Endothelial cell of umbilical vein (primary cell): ENCODE results near the gene PCMTD2. TPM values are rescaled to one million over a fixed set of nuclear protein-coding genes. Genes with fewer than 3 reads are reported as not detected.

ENCODE experiments used
- BruUV-seq: library from RNA; stranded (reverse); fragments of 400-500 nt; replicated peaks from 2 replicates; lab custom pipeline; 2021; lab: Mats Ljungman, UMichigan
- CTCF ChIA-PET: fragments of 300-600, 350-600 bp; sonication (Branson Sonifier 250); formaldehyde crosslinking; loops from one replicate; lab custom pipeline; 2021; ENCODE audit warnings: antibody characterized with exemption, inconsistent platforms; lab: Charles Lee
- POLR2A ChIA-PET: fragments of 300-600, 350-600 bp; sonication (Branson Sonifier 250); formaldehyde crosslinking; loops from one replicate; lab custom pipeline; 2021; ENCODE audit warnings: antibody characterized with exemption, inconsistent platforms; lab: Charles Lee
- DNase-seq: peaks from one replicate; pipeline ENCODE4 v3.0.0-alpha.2; 2011; ENCODE audit warnings: low read depth, low spot score
- FAIRE-seq: peaks from 2 replicates; lab custom pipeline; 2011; peaks lifted over from hg19 to GRCh38; lab: Jason Lieb, UNC
- H2AFZ ChIP-seq: 2 replicates; pipeline ENCODE4 v1.6.0; 2012; ENCODE audit warnings: low read depth, low read length, control low read depth, inconsistent platforms
- H3K27ac ChIP-seq: 2 replicates; pipeline ENCODE4 v1.5.1; 2011; ENCODE audit warnings: low read depth, mild to moderate bottlenecking, control low read depth, low read length, moderate library complexity; ENCODE audit not compliant: insufficient read depth
- H3K27me3 ChIP-seq, 2 experiments: 2 replicates each; pipeline versions ENCODE4 v1.6.0 to v1.6.1; 2011; ENCODE audit warnings: low read length in 2 of 2, mixed read lengths in 1 of 2; ENCODE audit not compliant: control insufficient read depth in 2 of 2, insufficient read depth in 2 of 2
- H3K36me3 ChIP-seq, 2 experiments: 2 replicates in 1 of 2; 3 replicates in 1 of 2; pipeline ENCODE4 v1.5.1; 2011; ENCODE audit warnings: low read length in 2 of 2, mild to moderate bottlenecking in 1 of 2, moderate library complexity in 1 of 2; ENCODE audit not compliant: control insufficient read depth in 2 of 2, insufficient read depth in 2 of 2; ENCODE audit errors: extremely low read depth in 1 of 2
- H3K4me1 ChIP-seq: 3 replicates; pipeline ENCODE4 v1.5.1; 2011; ENCODE audit warnings: mild to moderate bottlenecking, low read length; ENCODE audit not compliant: control insufficient read depth, insufficient read depth; ENCODE audit errors: extremely low read depth
- H3K4me2 ChIP-seq: 2 replicates; pipeline ENCODE4 v1.6.1; 2011; ENCODE audit warnings: low read length, control low read depth, mixed read lengths; ENCODE audit not compliant: insufficient read depth
- H3K4me3 ChIP-seq, 3 experiments: fragments of 200-600 bp in 1 of 3; sonication (generic), shearing (Covaris generic) in 1 of 3; replicated peaks in 1 of 3; 2 replicates each; pipeline ENCODE4 v1.5.1; 2011 to 2016; ENCODE audit warnings: control low read depth in 3 of 3, low read length in 3 of 3, mild to moderate bottlenecking in 2 of 3, inconsistent platforms in 1 of 3, low read depth in 1 of 3, moderate library complexity in 1 of 3; ENCODE audit not compliant: insufficient read depth in 1 of 3
- H3K79me2 ChIP-seq: 2 replicates; pipeline ENCODE4 v1.6.0; 2012; ENCODE audit warnings: low read length, inconsistent platforms; ENCODE audit not compliant: control insufficient read depth, insufficient read depth
- H3K9ac ChIP-seq: replicated peaks from 2 replicates; pipeline ENCODE3; 2011; ENCODE audit warnings: low read length, control low read depth; ENCODE audit not compliant: insufficient read depth; ENCODE audit errors: extremely low read depth
- H3K9me1 ChIP-seq: replicated peaks from 3 replicates; pipeline ENCODE4 v1.6.0; 2011; ENCODE audit warnings: mild to moderate bottlenecking, low read length; ENCODE audit not compliant: control insufficient read depth, insufficient read depth; ENCODE audit errors: extremely low read depth
- H3K9me3 ChIP-seq: replicated peaks from 2 replicates; pipeline ENCODE4 v1.5.1; 2012; ENCODE audit warnings: low read length, inconsistent platforms; ENCODE audit not compliant: control insufficient read depth, insufficient read depth
- H4K20me1 ChIP-seq: replicated peaks from 2 replicates; pipeline ENCODE3; 2011; ENCODE audit warnings: mild to moderate bottlenecking, low read length; ENCODE audit not compliant: control insufficient read depth, insufficient read depth; ENCODE audit errors: extremely low read depth
- CTCF ChIP-seq, 2 donors: IDR thresholded peaks; 1 replicate in 1 of 2; 2 replicates in 1 of 2; pipeline ENCODE4 v1.5.1; 2011; ENCODE audit warnings: low read length in 2 of 2, mild to moderate bottlenecking in 2 of 2, moderate library complexity in 2 of 2, control low read depth in 1 of 2, inconsistent platforms in 1 of 2, low read depth in 1 of 2; ENCODE audit not compliant: insufficient read depth in 1 of 2; ENCODE audit errors: extremely low read depth in 1 of 2
- EZH2 ChIP-seq: IDR thresholded peaks from 2 replicates; pipeline ENCODE4 v1.6.1; 2012; ENCODE audit warnings: borderline replicate concordance, low read depth, mild to moderate bottlenecking, moderate library complexity, low read length, inconsistent platforms; ENCODE audit not compliant: severe bottlenecking
- JUN ChIP-seq: IDR thresholded peaks from 2 replicates; pipeline ENCODE4 v1.6.1; 2011; ENCODE audit warnings: borderline replicate concordance, low read depth; ENCODE audit not compliant: insufficient read length, insufficient read depth
- MYC ChIP-seq: IDR thresholded peaks from one replicate; pipeline ENCODE4 v1.6.1; 2011; ENCODE audit warnings: mild to moderate bottlenecking, low read depth, low read length
- POLR2A ChIP-seq: IDR thresholded peaks from 2 replicates; pipeline ENCODE4 v1.6.1; 2012; ENCODE audit warnings: low read depth, mild to moderate bottlenecking, control low read depth, low read length
- POLR2AphosphoS5 ChIP-seq: IDR thresholded peaks from 2 replicates; pipeline ENCODE4 v1.6.1; 2012; ENCODE audit warnings: low read depth, mild to moderate bottlenecking, control low read depth, low read length, moderate library complexity; ENCODE audit not compliant: insufficient read depth
- dilution Hi-C: fragments of 300-500 bp; cut with MboI; formaldehyde crosslinking; loops from one replicate; pipeline ENCODE4 v1.15.0; 2019; ENCODE audit warnings: low sequenced_read_pairs; ENCODE audit not compliant: extremely low pct_ligation_motif_present
- intact Hi-C: fragments of 100-400 bp; cut with micrococcal nuclease; formaldehyde crosslinking; loops from one replicate; pipeline ENCODE4 v1.10.0; 2022
- polyA plus RNA-seq, 4 experiments: library from polyadenylated mRNA; depleted of rRNA in 3 of 4; stranded (reverse) in 3 of 4; unstranded in 1 of 4; fragments of >200 nt; gene quantifications; 2 replicates each; pipeline versions ENCODE4 v1.2.1 to v1.2.3, GENCODE V29; 2011 to 2012; ENCODE audit warnings: missing spikeins in 1 of 4
- total RNA-seq: library from RNA; stranded (reverse); gene quantifications from 2 replicates; pipeline ENCODE4 v1.2.3, GENCODE V29; 2021

The PCMTD2 gene
- total and polyA plus RNA-seq, 2 donors (not counting 3 experiments of a cell fraction or from before 2014, with no cell fraction given), result 27.4 to 45.7 TPM

- DNase-seq (no peak), FAIRE-seq (no peak)
- no peak overlapping the region for H2AFZ ChIP-seq
- no peaks in the 10 kb centered on the region for H3K79me2 ChIP-seq
- intact Hi-C loops, result no loop called here
- no TSS peak for BruUV-seq
- no peaks in the 10 kb centered on the region for H3K9me1 ChIP-seq
- dilution Hi-C loops, result no loop called here
- POLR2A ChIA-PET, result no interaction called here
- H3K9ac ChIP-seq, result no peak overlapping the region
- H3K36me3 ChIP-seq, result peaks cover 2 to 7% of the 10 kb centered on the region in 2 experiments
- TF ChIP-seq CTCF (IDR thresholded peaks at IDR 0.05; ENCODE audit: extremely low read depth in 1 of 2, insufficient read depth in 1 of 2, low read depth in 1 of 2, low read length in 2 of 2), result no peak
- no peak for TF ChIP-seq POLR2A
- no peaks in the 10 kb centered on the region for H3K27me3 ChIP-seq
- CTCF ChIA-PET, result interaction anchor here (1.3 kb wide), 1 partner anchor 11 kb away, joined by 5 read pairs; no protein-coding TSS in a partner anchor
- H3K9me3 ChIP-seq, result no peaks in the 10 kb centered on the region
- no peak overlapping the region for H3K4me3 ChIP-seq
- no peaks in the 10 kb centered on the region for H4K20me1 ChIP-seq
- H3K4me1 ChIP-seq, result no peaks in the 10 kb centered on the region
- H3K4me2 ChIP-seq, result no peak overlapping the region
- no peak overlapping the region for H3K27ac ChIP-seq
These were observed 12.6 kb downstream of the PCMTD2 start for GRCh38 chr20:64268174-64268573.

GRCh38 chr20:64269604-64270411 lies 14.3 kb downstream of the PCMTD2 start:
- dilution Hi-C loops (no loop called here), intact Hi-C loops (no loop called here)
- H3K79me2 ChIP-seq, result no peaks in the 10 kb centered on the region
- no peak overlapping the region for H3K9ac ChIP-seq
- TF ChIP-seq CTCF (IDR thresholded peaks at IDR 0.05; ENCODE audit: extremely low read depth in 1 of 2, insufficient read depth in 1 of 2, low read depth in 1 of 2, low read length in 2 of 2) (no peak), POLR2A (no peak), POLR2AphosphoS5 (no peak), MYC (no peak), JUN (no peak), EZH2 (no peak)
- H3K27me3 ChIP-seq, result no peaks in the 10 kb centered on the region
- no peak overlapping the region for H3K27ac ChIP-seq
- CTCF ChIA-PET, result no interaction called here
- DNase-seq, result no peak
- BruUV-seq, result no TSS peak
- H3K9me1 ChIP-seq, result no peaks in the 10 kb centered on the region
- H2AFZ ChIP-seq, result no peak overlapping the region
- H3K4me2 ChIP-seq, result no peak overlapping the region
- peaks cover 2 to 7% of the 10 kb centered on the region in 2 experiments for H3K36me3 ChIP-seq
- H3K4me1 ChIP-seq, result no peaks in the 10 kb centered on the region
- H3K4me3 ChIP-seq, result no peak overlapping the region
- POLR2A ChIA-PET, result no interaction called here
- H3K9me3 ChIP-seq, result no peaks in the 10 kb centered on the region
- no peak for FAIRE-seq
- no peaks in the 10 kb centered on the region for H4K20me1 ChIP-seq
